Peyer's patch (tissue), 4 donors: ENCODE measurements around the gene SLC39A6.

ENCODE experiments used
- CTCF ChIP-seq, 6 experiments: fragments of 450-650 bp in 4 of 6; fragments of 200-600 bp in 2 of 6; sonication (generic) in 1 of 6; IDR thresholded peaks; one replicate each; pipeline ENCODE4 v1.5.1; 2017 to 2019; ENCODE audit warnings: antibody characterized with exemption in 6 of 6, mild to moderate bottlenecking in 3 of 6, moderate library complexity in 1 of 6
- POLR2A ChIP-seq, 2 donors: fragments of 450-650 bp; IDR thresholded peaks; one replicate each; pipeline ENCODE4 v1.5.1; 2017; ENCODE audit warnings: antibody characterized with exemption in 2 of 2, mild to moderate bottlenecking in 2 of 2, moderate library complexity in 2 of 2

- TF ChIP-seq CTCF (IDR thresholded peaks at IDR 0.05) (no peak), POLR2A (IDR thresholded peaks at IDR 0.05) (no peak)
Observed at GRCh38 chr18:36101943-36102342, 27.2 kb downstream of the SLC39A6 start.
